ENCODE measurements around the gene LCN15.
A peak's percentile ranks its signal among the peaks of the same experiment; 100 is the strongest.

LCN15 gene

DNA sequence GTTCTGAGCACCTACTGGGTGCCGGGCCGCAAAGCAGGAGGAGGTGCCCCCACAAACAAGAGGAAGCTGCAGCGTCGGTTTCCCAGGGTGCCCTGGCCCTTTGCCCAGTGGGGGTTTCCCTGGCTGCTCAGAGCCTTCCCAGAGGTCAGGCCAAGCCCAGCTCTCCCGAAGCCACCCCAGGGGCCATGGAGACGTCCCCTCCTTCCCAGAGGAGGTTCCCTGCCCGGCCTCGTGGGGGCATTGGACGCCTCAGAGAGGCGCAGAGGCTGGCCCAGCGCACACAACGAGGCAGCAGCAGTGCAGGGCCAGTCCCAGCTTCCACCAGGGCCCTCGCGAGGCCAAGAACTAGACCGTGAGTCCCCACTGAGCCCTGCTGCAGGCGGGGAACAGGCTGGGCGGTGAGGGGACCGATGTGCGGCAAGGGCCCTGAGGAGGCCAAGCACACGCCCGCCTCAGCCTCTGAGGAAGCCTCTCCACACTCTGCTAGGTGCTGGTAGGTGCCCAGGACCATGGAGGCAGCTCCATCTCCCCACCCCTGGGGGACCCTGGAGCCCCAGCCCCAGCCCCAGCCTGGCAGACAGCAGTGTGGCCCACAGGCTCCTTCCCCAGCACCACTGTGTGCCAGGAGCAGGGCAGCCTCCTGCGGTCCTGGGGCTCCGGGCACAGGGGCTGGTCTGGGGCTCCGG is 45.0 kb downstream of the LCN15 start:
- TF ChIP-seq, protein P1, sequence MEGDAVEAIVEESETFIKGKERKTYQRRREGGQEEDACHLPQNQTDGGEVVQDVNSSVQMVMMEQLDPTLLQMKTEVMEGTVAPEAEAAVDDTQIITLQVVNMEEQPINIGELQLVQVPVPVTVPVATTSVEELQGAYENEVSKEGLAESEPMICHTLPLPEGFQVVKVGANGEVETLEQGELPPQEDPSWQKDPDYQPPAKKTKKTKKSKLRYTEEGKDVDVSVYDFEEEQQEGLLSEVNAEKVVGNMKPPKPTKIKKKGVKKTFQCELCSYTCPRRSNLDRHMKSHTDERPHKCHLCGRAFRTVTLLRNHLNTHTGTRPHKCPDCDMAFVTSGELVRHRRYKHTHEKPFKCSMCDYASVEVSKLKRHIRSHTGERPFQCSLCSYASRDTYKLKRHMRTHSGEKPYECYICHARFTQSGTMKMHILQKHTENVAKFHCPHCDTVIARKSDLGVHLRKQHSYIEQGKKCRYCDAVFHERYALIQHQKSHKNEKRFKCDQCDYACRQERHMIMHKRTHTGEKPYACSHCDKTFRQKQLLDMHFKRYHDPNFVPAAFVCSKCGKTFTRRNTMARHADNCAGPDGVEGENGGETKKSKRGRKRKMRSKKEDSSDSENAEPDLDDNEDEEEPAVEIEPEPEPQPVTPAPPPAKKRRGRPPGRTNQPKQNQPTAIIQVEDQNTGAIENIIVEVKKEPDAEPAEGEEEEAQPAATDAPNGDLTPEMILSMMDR (IDR thresholded peaks at IDR 0.05; ENCODE audit: low read depth, low read length): no peak
- Histone ChIP-seq H3K9me3 (no peaks in the 10 kb centered on the region), H3K27me3 (no peaks in the 10 kb centered on the region), H3K4me3 (ENCODE audit: low read depth, low read length) (no peak overlapping the region), H3K36me3 (peaks cover 50% of the 10 kb centered on the region), H3K4me1 (peaks cover 35% of the 10 kb centered on the region)
- DNase-seq: no peak

DNA sequence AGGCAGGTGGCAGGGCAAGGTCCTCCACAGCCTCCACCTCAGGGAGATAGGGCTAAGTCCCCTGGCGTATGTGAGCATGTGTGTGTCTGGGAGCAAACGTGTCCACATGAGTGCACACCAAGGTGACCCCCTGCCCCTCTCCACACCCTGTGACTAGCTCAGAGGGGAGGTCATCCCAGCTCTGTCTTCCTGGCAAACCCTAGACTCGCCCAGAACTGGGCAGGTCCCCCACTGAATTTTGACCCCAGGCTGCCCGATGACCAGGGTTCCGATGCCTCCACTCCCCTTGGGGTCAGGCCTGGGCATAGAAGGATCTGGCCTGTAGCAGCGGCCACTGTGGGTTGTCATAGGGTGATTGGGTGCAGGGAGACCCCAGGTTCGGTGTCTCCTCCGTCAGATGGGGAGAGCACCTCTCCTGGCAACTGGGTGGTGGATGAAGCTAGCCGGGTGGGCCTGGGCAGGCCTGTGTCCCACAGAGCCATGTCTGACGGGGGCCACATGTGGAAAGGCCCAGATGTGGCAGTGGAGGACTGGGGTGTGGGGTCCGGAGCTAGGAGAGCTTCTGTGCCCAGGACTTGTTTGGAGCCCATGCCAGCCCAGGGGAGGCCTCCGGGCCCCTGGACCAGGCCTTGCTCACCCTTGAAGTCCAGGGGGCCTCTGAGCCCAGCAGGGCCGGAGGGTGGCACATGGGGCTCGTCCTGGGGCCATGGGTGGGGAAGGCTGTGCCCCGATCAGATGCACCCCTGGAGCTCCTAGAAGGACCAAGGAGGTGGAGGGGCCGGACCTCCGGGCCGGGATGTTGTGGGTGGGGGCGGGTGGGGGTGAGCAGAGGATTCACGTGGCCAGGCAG is 45.7 kb downstream of the LCN15 start:
- H3K4me3 ChIP-seq (ENCODE audit: low read depth, low read length): no peak overlapping the region
- peaks cover 43% of the 10 kb centered on the region for H3K4me1 ChIP-seq
- no peak for DNase-seq
- no peaks in the 10 kb centered on the region for H3K27me3 ChIP-seq
- TF ChIP-seq, protein P1 (IDR thresholded peaks at IDR 0.05; ENCODE audit: low read depth, low read length): no peak
- no peaks in the 10 kb centered on the region for H3K9me3 ChIP-seq
- peaks cover 48% of the 10 kb centered on the region for H3K36me3 ChIP-seq

DNA sequence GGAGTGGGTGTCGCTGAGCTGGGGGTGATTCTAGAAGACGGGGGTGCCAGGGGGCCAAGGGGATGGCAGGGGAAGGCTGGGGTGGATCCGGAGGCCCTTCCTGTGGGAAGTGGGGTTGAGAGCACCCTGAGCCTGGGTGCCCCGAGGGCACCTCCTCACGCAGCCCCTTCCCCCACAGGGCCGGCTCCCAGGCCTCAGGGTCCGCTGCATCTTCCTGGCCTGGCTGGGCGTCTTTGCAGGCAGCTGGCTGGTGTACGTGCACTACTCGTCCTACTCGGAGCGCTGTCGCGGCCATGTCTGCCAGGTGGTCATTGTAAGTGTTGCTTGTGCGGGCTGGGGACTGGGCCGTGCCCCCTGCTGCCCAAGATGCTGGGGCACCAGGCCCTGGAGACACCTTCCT is 46.9 kb downstream of the LCN15 start:
- H3K4me3 ChIP-seq (ENCODE audit: low read depth, low read length): no peak overlapping the region
- no peak for DNase-seq
- peaks cover 37% of the 10 kb centered on the region for H3K36me3 ChIP-seq
- TF ChIP-seq, protein P1 (IDR thresholded peaks at IDR 0.05; ENCODE audit: low read depth, low read length): no peak
- H3K4me1 ChIP-seq: peaks cover 40% of the 10 kb centered on the region
- no peaks in the 10 kb centered on the region for H3K9me3 ChIP-seq
- no peaks in the 10 kb centered on the region for H3K27me3 ChIP-seq

DNA sequence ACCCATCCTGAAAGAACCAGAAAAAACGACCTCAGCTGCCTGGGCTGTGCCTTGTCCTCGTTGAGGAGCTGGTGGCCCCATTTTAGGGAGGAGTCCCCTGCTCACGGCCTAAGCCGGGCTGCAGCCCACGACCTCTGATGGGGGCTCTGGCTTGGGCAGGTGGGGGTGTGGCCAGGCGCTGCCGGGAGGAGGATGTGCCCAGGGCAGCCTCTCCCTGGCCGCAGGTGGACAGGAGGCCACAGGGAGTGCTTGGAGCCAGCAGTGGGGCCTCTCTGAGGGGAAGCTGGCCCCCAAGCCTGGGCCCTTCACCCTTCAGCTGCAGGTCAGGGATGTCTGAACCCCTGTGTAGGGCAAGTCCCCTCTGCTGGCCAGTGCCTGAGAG is 49.4 kb downstream of the LCN15 start:
- Histone ChIP-seq H3K9me3 (no peaks in the 10 kb centered on the region), H3K4me3 (ENCODE audit: low read depth, low read length) (no peak overlapping the region), H3K27me3 (no peaks in the 10 kb centered on the region), H3K4me1 (peaks cover 18% of the 10 kb centered on the region), H3K36me3 (peaks cover 23% of the 10 kb centered on the region)
- no peak for DNase-seq
- TF ChIP-seq, protein P1 (IDR thresholded peaks at IDR 0.05; ENCODE audit: low read depth, low read length): no peak

DNA sequence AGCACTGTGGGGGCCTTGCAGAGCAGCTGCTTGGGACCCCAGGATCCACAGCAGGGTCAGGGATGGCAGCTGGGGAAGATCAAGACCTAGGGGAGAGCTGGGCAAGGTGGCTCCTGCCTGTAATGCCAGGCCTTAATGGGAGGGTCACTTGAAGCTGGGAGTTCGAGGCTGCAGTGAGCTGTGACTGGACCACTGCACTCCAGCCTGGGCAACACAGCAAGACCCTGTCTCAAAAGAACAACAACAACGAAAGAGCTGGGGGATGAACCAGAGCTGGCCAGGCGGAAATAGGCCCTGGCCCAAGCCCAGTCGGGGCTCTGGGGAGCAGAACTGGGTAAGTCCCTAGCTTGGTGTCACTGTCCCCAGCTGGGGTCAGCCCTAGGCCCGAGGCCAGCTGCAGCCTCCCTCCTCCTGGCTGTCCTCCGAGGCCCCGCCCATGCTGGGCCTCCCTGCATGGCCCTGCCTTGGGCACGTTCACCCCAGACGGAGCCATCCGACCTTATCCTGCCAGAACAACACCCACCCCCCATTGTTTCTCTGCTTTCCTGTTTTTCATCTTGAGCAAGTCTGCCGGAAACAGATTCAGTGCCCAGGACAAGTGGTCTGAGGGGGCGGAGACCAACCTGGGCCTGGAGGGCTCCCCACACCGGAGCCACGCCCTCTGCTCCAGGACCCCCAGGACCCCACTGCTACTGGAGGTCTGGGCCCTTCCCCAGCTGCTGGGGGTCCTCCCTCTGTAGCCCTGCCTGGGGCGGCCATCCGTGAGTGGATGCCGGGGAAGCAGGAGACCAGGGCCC is 50.0 kb downstream of the LCN15 start:
- no peak for DNase-seq
- Histone ChIP-seq H3K4me1 (peaks cover 15% of the 10 kb centered on the region), H3K27me3 (no peaks in the 10 kb centered on the region), H3K4me3 (ENCODE audit: low read depth, low read length) (peak overlapping the region; percentile 83), H3K36me3 (peaks cover 19% of the 10 kb centered on the region), H3K9me3 (no peaks in the 10 kb centered on the region)
- TF ChIP-seq, protein P1 (IDR thresholded peaks at IDR 0.05; ENCODE audit: low read depth, low read length): no peak

All from BE2C (cell line).